ENCODE data around the gene DENND2D.

DENND2D gene

DNA sequence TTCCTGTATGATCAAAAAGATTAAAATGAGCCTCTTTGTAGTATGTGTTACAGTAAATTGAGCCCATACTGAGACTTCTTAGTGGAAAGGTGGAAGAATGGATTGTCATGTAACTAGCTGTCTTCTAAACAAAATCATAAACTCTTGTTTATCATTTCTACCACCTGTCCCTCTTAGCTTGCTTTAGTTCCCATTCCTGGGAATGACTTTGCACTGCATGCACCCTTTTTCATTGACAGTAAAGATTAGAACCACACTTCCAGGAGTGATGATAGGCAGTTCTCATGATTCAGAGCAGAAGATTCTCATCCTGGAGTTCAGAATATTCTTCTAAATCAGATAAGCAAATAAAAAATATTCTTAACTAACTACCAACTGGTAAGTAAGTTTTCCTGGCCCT is 28.0 kb downstream of the DENND2D start:
- TF ChIP-seq ZC3H10 (CRISPR knock-in tag; IDR thresholded peaks at IDR 0.05) (no peak), TCF4 (CRISPR knock-in tag; IDR thresholded peaks at IDR 0.05; ENCODE audit: borderline replicate concordance) (no peak), OSR1 (CRISPR knock-in tag; IDR thresholded peaks at IDR 0.05) (no peak), CSRNP3 (CRISPR knock-in tag; IDR thresholded peaks at IDR 0.05) (no peak), RARB (CRISPR knock-in tag; IDR thresholded peaks at IDR 0.05) (no peak), CSDC2 (CRISPR knock-in tag; IDR thresholded peaks at IDR 0.05) (no peak), GLIS3 (CRISPR knock-in tag; IDR thresholded peaks at IDR 0.05) (no peak), POU6F1 (CRISPR knock-in tag; IDR thresholded peaks at IDR 0.05; ENCODE audit: borderline replicate concordance, low read depth) (no peak), ARNTL (CRISPR knock-in tag; IDR thresholded peaks at IDR 0.05; ENCODE audit: borderline replicate concordance, low read depth) (no peak), TOX (CRISPR knock-in tag; IDR thresholded peaks at IDR 0.05; ENCODE audit: borderline replicate concordance) (no peak), ZNF70 (CRISPR knock-in tag; IDR thresholded peaks at IDR 0.05) (no peak), ZFP30 (CRISPR knock-in tag; IDR thresholded peaks at IDR 0.05) (no peak), SNAI2 (CRISPR knock-in tag; IDR thresholded peaks at IDR 0.05) (no peak), ZNF565 (CRISPR knock-in tag; conservative IDR thresholded peaks at IDR 0.05; ENCODE audit: low read depth) (no peak), ZNF8 (CRISPR knock-in tag; IDR thresholded peaks at IDR 0.05) (no peak), ZFP3 (CRISPR knock-in tag; IDR thresholded peaks at IDR 0.05) (no peak), PPARA (CRISPR knock-in tag; IDR thresholded peaks at IDR 0.05; ENCODE audit: borderline replicate concordance) (no peak), CREB5 (CRISPR knock-in tag; IDR thresholded peaks at IDR 0.05; ENCODE audit: low read depth) (no peak)
- TF ChIP-seq, protein P1, sequence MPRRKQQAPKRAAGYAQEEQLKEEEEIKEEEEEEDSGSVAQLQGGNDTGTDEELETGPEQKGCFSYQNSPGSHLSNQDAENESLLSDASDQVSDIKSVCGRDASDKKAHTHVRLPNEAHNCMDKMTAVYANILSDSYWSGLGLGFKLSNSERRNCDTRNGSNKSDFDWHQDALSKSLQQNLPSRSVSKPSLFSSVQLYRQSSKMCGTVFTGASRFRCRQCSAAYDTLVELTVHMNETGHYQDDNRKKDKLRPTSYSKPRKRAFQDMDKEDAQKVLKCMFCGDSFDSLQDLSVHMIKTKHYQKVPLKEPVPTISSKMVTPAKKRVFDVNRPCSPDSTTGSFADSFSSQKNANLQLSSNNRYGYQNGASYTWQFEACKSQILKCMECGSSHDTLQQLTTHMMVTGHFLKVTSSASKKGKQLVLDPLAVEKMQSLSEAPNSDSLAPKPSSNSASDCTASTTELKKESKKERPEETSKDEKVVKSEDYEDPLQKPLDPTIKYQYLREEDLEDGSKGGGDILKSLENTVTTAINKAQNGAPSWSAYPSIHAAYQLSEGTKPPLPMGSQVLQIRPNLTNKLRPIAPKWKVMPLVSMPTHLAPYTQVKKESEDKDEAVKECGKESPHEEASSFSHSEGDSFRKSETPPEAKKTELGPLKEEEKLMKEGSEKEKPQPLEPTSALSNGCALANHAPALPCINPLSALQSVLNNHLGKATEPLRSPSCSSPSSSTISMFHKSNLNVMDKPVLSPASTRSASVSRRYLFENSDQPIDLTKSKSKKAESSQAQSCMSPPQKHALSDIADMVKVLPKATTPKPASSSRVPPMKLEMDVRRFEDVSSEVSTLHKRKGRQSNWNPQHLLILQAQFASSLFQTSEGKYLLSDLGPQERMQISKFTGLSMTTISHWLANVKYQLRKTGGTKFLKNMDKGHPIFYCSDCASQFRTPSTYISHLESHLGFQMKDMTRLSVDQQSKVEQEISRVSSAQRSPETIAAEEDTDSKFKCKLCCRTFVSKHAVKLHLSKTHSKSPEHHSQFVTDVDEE (CRISPR knock-in tag; IDR thresholded peaks at IDR 0.05): no peak
- TF ChIP-seq, protein P2, sequence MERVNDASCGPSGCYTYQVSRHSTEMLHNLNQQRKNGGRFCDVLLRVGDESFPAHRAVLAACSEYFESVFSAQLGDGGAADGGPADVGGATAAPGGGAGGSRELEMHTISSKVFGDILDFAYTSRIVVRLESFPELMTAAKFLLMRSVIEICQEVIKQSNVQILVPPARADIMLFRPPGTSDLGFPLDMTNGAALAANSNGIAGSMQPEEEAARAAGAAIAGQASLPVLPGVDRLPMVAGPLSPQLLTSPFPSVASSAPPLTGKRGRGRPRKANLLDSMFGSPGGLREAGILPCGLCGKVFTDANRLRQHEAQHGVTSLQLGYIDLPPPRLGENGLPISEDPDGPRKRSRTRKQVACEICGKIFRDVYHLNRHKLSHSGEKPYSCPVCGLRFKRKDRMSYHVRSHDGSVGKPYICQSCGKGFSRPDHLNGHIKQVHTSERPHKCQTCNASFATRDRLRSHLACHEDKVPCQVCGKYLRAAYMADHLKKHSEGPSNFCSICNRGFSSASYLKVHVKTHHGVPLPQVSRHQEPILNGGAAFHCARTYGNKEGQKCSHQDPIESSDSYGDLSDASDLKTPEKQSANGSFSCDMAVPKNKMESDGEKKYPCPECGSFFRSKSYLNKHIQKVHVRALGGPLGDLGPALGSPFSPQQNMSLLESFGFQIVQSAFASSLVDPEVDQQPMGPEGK (CRISPR knock-in tag; IDR thresholded peaks at IDR 0.05; ENCODE audit: borderline replicate concordance): no peak
- no peak for ATAC-seq

- ATAC-seq: no peak
- no peak for TF ChIP-seq ZNF8 (CRISPR knock-in tag; IDR thresholded peaks at IDR 0.05)
- TF ChIP-seq CSDC2 (CRISPR knock-in tag; IDR thresholded peaks at IDR 0.05): no peak
- no peak for TF ChIP-seq ARNTL (CRISPR knock-in tag; IDR thresholded peaks at IDR 0.05; ENCODE audit: borderline replicate concordance, low read depth)
- no peak for TF ChIP-seq BACH2 (CRISPR knock-in tag; IDR thresholded peaks at IDR 0.05; ENCODE audit: borderline replicate concordance)
- TF ChIP-seq, protein P1 (CRISPR knock-in tag; IDR thresholded peaks at IDR 0.05): no peak
- no peak for TF ChIP-seq PPARA (CRISPR knock-in tag; IDR thresholded peaks at IDR 0.05; ENCODE audit: borderline replicate concordance)
- TF ChIP-seq, protein P2 (CRISPR knock-in tag; IDR thresholded peaks at IDR 0.05; ENCODE audit: borderline replicate concordance): no peak
Measured at GRCh38 chr1:111164151-111164550, 36.3 kb downstream of the DENND2D start.
